Endothelial cell of umbilical vein (primary cell): ENCODE measurements around the gene OR12D2.

Source experiments
- FOS ChIP-seq: IDR thresholded peaks from 2 replicates; pipeline ENCODE4 v1.6.1; 2011; ENCODE audit warnings: mild to moderate bottlenecking, low read length, moderate library complexity, borderline replicate concordance; ENCODE audit not compliant: insufficient read depth
- GATA2 ChIP-seq: IDR thresholded peaks from 2 replicates; pipeline ENCODE4 v1.7.0; 2011; ENCODE audit warnings: low read depth, mild to moderate bottlenecking, moderate library complexity, mixed read lengths, low read length; ENCODE audit not compliant: insufficient read length, insufficient read depth
- POLR2A ChIP-seq: IDR thresholded peaks from 2 replicates; pipeline ENCODE4 v1.6.1; 2012; ENCODE audit warnings: low read depth, mild to moderate bottlenecking, control low read depth, low read length
- TF ChIP-seq, protein P1 (sequence below), 2 donors: IDR thresholded peaks; 1 replicate in 1 of 2; 2 replicates in 1 of 2; pipeline ENCODE4 v1.5.1; 2011; ENCODE audit warnings: low read length in 2 of 2, mild to moderate bottlenecking in 2 of 2, moderate library complexity in 2 of 2, control low read depth in 1 of 2, inconsistent platforms in 1 of 2, low read depth in 1 of 2; ENCODE audit not compliant: insufficient read depth in 1 of 2; ENCODE audit errors: extremely low read depth in 1 of 2
- TF ChIP-seq, protein P2 (sequence below): IDR thresholded peaks from 2 replicates; pipeline ENCODE4 v1.6.1; 2011; ENCODE audit not compliant: insufficient read depth, insufficient read length

DNA sequence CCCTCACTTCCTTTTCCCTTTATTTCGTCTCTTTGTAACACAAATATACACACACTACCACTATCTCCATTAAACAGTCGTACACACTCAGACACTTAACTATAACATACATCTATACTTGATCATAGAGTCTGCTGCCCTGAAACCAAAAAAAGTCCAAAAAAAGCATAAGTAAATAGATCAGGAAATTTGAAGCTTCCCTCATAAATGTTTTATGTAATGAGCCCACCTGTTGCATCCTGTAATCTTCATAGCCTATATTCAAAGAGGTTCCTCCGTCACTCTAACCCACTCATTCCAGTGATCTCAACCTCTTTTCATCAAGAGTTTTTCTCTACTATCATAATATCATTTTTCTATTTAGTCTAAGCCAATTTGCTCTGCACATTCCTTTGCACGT is 6.9 kb upstream of the OR12D2 start:
- TF ChIP-seq, protein P1, sequence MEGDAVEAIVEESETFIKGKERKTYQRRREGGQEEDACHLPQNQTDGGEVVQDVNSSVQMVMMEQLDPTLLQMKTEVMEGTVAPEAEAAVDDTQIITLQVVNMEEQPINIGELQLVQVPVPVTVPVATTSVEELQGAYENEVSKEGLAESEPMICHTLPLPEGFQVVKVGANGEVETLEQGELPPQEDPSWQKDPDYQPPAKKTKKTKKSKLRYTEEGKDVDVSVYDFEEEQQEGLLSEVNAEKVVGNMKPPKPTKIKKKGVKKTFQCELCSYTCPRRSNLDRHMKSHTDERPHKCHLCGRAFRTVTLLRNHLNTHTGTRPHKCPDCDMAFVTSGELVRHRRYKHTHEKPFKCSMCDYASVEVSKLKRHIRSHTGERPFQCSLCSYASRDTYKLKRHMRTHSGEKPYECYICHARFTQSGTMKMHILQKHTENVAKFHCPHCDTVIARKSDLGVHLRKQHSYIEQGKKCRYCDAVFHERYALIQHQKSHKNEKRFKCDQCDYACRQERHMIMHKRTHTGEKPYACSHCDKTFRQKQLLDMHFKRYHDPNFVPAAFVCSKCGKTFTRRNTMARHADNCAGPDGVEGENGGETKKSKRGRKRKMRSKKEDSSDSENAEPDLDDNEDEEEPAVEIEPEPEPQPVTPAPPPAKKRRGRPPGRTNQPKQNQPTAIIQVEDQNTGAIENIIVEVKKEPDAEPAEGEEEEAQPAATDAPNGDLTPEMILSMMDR (IDR thresholded peaks at IDR 0.05; ENCODE audit: extremely low read depth in 1 of 2, insufficient read depth in 1 of 2, low read depth in 1 of 2, low read length in 2 of 2): no peak
- TF ChIP-seq, protein P2, sequence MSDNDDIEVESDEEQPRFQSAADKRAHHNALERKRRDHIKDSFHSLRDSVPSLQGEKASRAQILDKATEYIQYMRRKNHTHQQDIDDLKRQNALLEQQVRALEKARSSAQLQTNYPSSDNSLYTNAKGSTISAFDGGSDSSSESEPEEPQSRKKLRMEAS: no peak
- TF ChIP-seq POLR2A: no peak
- TF ChIP-seq GATA2: no peak
- TF ChIP-seq FOS: no peak
